HEK293 (cell line): ENCODE results near the gene C3orf33.

ENCODE experiments used
- CTCF ChIP-seq: fragments of 450-650 bp; formaldehyde crosslinking; IDR thresholded peaks from 2 replicates; pipeline ENCODE4 v1.5.1; 2016; ENCODE audit warnings: missing biosample characterization, missing genetic modification characterization
- HOXA7 ChIP-seq: sonication (generic); formaldehyde crosslinking; IDR thresholded peaks from 2 replicates; pipeline ENCODE4 v1.8.1; 2022; ENCODE audit warnings: missing genetic modification reagents, borderline replicate concordance
- PBX3 ChIP-seq: sonication (generic); formaldehyde crosslinking; IDR thresholded peaks from 2 replicates; pipeline ENCODE4 v1.8.1; 2022; ENCODE audit warnings: mild to moderate bottlenecking, moderate library complexity, missing genetic modification reagents
- ZNF10 ChIP-seq: fragments of 450-650 bp; formaldehyde crosslinking; IDR thresholded peaks from 2 replicates; pipeline ENCODE4 v1.5.1; 2017; ENCODE audit warnings: missing biosample characterization, missing genetic modification characterization
- ZNF24 ChIP-seq: fragments of 450-650 bp; formaldehyde crosslinking; IDR thresholded peaks from 2 replicates; pipeline ENCODE4 v1.5.1; 2016; ENCODE audit warnings: missing biosample characterization, missing genetic modification characterization
- TF ChIP-seq, protein P1 (sequence below): fragments of 450-650 bp; formaldehyde crosslinking; conservative IDR thresholded peaks from 2 replicates; pipeline ENCODE4 v1.5.1; 2016; ENCODE audit warnings: low read depth, missing biosample characterization, missing genetic modification characterization

DNA sequence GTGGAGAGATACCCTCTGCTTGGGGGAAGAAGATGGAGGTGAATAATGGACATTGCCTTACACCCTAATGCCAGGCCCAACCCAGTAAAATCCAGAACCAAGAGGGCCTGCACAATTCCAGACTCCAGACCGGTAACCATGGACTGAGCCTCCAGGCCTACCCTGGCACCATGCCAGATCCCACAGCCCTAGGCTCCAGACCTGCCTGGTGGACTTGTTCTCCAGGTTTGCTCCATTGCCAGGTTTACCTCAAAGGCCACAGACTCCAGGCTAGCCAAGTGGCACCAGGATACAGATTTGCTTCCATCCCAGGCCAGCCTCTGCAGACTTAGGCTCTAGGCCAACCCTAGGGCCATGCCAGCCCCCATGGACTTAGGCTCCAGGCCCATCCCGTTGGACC lies 75.2 kb downstream of the C3orf33 start:
- TF ChIP-seq, protein P1, sequence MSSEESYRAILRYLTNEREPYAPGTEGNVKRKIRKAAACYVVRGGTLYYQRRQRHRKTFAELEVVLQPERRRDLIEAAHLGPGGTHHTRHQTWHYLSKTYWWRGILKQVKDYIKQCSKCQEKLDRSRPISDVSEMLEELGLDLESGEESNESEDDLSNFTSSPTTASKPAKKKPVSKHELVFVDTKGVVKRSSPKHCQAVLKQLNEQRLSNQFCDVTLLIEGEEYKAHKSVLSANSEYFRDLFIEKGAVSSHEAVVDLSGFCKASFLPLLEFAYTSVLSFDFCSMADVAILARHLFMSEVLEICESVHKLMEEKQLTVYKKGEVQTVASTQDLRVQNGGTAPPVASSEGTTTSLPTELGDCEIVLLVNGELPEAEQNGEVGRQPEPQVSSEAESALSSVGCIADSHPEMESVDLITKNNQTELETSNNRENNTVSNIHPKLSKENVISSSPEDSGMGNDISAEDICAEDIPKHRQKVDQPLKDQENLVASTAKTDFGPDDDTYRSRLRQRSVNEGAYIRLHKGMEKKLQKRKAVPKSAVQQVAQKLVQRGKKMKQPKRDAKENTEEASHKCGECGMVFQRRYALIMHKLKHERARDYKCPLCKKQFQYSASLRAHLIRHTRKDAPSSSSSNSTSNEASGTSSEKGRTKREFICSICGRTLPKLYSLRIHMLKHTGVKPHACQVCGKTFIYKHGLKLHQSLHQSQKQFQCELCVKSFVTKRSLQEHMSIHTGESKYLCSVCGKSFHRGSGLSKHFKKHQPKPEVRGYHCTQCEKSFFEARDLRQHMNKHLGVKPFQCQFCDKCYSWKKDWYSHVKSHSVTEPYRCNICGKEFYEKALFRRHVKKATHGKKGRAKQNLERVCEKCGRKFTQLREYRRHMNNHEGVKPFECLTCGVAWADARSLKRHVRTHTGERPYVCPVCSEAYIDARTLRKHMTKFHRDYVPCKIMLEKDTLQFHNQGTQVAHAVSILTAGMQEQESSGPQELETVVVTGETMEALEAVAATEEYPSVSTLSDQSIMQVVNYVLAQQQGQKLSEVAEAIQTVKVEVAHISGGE (tag by site-specific recombination), result no peak
- no peak for TF ChIP-seq CTCF (tag by site-specific recombination)
- no peak for TF ChIP-seq PBX3
- TF ChIP-seq ZNF24 (tag by site-specific recombination), result no peak
- TF ChIP-seq ZNF10 (tag by site-specific recombination), result no peak
- TF ChIP-seq HOXA7 (CRISPR knock-in tag), result no peak
